Measurements from ENCODE around the gene PLK3.
"Not testable (repeated sequence)": the region's sequence is repeated elsewhere in the genome, so short reads cannot be mapped to it uniquely, and the experiment has no call there.

PLK3 gene

GRCh38 chr1:44787506-44787905, 12.7 kb upstream of the PLK3 start:
- no peak for DNase-seq (ENCODE audit: low read depth)

DNA sequence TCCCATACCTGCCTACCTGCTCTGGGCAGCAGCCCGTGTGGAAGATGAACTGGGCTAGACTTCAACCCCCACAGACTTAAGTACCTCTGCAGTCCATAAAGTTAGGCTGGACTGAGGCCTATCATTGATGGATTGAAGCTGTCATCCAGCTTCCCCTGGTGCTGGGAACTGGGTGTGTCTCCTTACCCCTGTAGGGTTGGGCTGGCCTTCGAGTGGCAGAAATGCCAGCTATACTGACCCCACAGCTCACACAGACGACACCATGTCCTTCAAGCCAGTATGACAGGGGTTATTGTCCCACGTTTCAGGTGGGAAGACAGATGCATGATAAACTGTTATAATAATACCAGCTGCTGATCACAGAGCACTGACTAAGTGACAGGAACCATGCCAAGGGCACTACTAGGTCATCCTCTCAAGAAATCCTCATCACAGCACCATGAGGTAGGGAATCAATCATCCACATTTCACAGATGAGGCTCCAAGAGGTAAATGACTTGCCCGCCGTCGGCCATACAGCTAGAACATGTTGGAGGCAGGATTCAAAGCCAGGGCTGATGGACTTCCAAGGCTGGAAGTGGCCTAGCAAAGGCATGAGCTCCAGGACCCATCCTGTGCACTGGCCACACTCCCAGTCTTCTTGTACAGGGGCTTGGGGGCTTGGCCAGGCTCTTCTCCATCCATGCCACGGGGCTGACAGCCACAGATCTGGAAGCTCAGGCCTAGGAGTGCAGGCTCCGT, 11.9 kb upstream of the PLK3 start, which contains the start of gene BEST4:
BEST4 (minus strand) TSS at position 51 of the 741 bp plus-strand sequence. CDS start 465 bp downstream, outside the sequence.
- DNase-seq (ENCODE audit: low read depth): no peak

DNA sequence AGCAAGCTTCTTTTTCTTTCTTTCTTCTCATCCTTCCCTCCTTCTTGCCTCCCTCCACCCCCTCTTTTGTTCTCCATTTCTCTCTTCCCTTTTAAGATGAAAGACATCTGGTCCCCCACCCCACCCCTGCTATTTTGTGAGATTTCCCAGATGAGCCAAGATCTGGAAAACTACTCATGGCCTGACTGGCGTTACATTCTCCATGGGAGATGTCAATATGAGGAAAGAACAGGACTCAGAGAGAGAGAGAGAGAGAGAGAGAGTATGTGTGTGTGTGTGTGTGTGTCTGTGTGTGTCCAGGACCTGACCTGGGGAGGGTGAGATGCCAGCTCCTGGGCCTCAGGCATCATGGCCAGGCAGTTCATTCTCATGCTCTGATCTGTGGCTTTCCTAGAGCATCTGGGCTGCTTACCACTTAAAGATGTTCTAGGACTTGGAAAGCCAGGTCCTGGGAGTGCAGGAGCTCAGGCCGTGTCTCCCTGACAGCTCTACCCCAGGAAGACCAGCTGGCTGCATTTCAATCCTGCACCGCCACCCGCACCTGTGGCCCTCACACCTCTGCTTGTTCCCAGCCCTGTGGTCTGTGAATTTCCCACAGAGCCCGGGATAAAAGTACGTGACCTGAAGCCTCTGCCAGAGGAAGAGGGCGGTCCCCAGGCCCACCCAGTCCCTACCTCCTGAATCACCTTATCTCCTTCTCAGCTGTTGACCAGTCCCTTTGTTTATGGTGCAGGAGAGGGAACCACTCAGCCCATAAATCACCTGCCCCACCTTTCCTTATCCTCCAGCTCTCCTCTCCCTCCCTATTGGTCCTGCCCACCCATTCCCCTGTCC, 9.0 kb upstream of the PLK3 start:
- DNase-seq (ENCODE audit: low read depth): no peak

DNA sequence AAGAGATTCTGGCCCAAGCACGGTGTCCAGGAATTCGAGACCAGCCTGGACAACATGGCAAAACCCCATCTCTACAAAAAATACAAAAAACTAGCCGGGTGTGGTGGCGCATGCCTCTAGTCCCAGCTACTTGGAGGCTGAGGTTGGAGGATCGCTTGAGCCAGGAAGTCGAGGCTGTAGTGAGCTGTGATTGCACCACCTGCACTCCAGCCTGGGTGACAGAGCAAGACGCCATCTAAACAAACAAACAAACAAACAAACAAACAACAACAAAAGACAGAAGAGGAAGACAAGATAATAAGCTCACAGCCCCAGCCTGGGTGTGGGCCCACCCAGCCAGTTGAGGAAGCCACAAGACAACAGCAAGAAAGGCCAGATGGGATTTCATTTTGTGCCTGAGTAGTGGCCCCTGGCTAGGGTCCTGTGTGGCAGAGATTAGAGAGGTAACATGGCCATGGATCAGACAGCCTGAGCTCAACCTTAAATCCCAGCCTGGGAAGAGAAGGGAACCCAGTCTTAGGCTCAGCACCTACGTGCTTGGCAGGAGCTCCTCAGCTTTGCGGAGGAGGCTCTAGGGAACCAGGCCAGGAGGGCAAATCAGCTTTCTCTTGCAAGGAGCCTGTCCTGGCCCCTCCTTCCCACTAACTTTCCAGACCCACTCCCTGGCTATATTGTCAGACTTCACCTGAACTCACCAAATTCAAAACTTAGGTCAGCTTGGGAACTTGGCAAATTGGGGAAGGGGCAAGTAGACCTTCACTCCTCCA, 7.3 kb upstream of the PLK3 start:
- no peak for DNase-seq (ENCODE audit: low read depth)

GRCh38 chr1:44797886-44798285, 2.3 kb upstream of the PLK3 start:
- not testable (repeated sequence) for DNase-seq (ENCODE audit: low read depth)

DNA sequence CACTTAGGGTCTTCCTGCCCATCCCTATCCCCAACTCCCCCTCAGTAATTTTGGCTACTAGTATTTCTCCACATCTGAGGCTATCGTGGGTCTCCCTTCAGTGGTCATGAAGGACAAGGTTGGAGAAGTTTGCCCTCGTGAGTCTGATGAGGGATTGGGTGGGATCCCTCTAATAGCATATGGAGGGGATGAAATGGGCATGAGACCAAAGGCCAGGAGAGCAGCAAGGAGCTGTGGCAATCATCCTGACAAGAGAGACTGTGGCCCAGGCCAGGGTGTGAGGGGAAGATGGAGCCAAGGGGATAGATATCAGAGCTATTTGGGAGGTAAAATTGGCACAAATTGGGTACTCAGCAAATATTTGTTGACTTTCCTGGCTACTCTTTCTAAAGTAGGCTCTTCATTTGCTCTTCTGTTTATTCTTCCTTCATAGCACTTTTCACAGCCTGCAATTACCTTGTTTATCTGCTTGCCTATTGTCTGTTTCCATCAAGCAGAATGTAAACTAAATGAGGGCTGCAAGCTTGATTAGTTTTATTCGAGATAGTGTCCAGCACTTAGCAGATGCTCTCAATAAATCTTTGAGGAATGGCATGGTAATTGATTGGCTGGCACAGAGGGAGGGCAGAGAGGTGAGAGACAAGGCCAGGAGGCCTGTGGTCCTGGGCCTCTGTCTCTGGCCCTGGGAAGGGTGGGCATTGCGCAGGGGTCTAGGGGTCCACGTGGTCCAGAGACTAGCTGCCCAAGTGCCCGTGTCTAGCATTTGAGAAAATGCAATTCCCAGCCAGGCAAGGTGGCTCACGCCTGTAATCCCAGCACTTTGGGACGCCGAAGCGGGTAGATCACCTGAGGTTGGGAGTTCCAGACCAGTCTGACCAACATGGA, 1.5 kb upstream of the PLK3 start:
- no peak for DNase-seq (ENCODE audit: low read depth)

GRCh38 chr1:44801491-44802305, 1.5 kb downstream of the PLK3 start:
- DNase-seq (ENCODE audit: low read depth): peak; percentile 45

GRCh38 chr1:44802306-44803061, 2.3 kb downstream of the PLK3 start:
- no peak for DNase-seq (ENCODE audit: low read depth)

DNA sequence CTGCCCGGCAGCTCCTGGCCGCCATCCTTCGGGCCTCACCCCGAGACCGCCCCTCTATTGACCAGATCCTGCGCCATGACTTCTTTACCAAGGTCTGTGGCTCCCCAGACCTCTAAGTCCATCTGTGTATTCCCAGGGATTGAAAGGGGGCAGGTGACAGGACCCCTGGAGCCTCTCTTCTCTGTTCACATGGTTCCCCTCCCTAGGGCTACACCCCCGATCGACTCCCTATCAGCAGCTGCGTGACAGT, 2.8 kb downstream of the PLK3 start:
- DNase-seq (ENCODE audit: low read depth): no peak

GRCh38 chr1:44803312-44804095, 3.3 kb downstream of the PLK3 start:
- no peak for DNase-seq (ENCODE audit: low read depth)

DNA sequence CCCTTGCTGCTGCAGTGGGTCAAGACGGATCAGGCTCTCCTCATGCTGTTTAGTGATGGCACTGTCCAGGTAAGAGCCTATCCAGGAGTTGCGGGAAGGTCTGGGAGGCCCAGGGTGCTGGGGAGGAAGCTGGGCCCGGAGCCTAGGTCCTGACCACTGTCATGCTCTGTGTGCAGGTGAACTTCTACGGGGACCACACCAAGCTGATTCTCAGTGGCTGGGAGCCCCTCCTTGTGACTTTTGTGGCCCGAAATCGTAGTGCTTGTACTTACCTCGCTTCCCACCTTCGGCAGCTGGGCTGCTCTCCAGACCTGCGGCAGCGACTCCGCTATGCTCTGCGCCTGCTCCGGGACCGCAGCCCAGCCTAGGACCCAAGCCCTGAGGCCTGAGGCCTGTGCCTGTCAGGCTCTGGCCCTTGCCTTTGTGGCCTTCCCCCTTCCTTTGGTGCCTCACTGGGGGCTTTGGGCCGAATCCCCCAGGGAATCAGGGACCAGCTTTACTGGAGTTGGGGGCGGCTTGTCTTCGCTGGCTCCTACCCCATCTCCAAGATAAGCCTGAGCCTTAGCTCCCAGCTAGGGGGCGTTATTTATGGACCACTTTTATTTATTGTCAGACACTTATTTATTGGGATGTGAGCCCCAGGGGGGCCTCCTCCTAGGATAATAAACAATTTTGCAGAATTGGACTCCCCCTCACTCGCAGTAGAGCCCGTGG, 5.3 kb downstream of the PLK3 start:
- DNase-seq (ENCODE audit: low read depth): no peak

DNA sequence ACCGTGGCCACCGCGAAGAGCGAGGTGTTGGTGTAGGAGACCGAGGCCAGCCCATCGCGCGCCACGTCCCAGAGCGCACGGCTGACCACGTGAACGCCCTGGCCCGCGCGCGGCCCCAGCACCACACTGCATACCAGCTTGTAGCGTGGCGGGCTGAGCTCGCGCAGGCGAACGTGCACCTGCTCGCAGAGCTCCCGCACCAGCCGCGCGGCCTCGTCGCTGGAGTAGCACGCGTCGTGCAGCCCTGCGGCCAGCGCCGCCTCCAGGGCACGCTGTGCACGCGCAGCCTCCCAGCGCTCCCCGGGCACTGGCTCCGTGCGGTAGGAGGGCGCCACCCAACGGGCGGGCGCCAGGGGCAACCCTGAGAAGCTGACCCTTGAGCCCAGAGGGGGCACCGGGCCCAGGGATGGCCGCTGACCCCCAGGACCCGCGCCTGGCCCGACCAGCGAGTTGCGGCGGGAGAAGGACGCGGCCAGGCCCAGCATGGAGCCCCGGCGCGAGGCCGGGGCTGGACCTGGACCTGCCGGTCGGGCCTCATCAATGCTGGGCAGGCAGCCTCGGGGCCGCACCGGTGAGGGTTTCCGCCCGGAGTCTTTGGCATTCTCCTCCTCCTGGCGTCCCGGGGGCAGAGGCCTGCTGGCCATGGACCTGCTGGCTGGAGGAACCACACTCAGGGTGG, 6.0 kb downstream of the PLK3 start:
- DNase-seq (ENCODE audit: low read depth): no peak

DNA sequence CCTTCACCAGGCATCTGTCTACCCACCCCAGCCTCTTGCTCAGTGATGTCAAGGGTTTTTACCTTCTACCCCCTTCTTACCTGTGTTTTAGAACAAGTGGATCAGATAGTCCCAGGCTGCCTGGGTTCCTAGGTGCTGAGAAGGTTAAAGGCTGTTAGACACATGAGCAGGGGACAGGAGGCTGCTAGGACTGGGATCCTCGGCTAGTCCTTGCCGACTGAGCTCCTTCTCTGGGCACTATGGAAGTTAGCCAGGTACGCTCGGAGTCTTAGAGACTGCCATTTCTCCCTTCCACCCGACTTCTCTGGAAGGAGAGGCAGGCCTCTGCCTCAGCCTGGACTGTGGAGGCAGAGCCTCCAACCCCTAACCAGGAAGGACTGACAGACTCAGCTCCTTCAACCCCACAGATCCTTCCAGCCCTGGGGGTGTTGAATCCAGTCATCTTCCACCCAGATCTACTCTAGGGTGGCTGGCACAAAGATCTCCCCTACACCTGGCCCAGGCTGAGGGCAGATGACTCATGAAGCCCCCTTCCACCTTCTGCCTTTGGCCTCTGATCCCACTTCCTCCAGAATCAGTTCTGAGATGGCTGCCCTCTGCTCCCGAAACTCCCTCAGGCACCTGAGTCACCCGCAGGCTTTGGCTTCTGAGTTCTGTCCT, 6.7 kb downstream of the PLK3 start, which contains the start of gene DYNLT4:
DYNLT4 (minus strand) TSS at position 648 of the 660 bp plus-strand sequence. CDS start 683 bp downstream, outside the sequence.
- DNase-seq (ENCODE audit: low read depth): no peak

GRCh38 chr1:44807364-44808062, 7.3 kb downstream of the PLK3 start:
- peak; percentile 100 for DNase-seq (ENCODE audit: low read depth)

- peak; percentile 94 for DNase-seq (ENCODE audit: low read depth)
Measured at GRCh38 chr1:44808063-44808937, 8.1 kb downstream of the PLK3 start, which contains the start of gene BTBD19. TSS of gene BTBD19 (plus strand) at chr1:44808523. CDS start at chr1:44808821, 298 bp downstream.
